ENCODE data around the gene HPCAL4.

The HPCAL4 gene

DNA sequence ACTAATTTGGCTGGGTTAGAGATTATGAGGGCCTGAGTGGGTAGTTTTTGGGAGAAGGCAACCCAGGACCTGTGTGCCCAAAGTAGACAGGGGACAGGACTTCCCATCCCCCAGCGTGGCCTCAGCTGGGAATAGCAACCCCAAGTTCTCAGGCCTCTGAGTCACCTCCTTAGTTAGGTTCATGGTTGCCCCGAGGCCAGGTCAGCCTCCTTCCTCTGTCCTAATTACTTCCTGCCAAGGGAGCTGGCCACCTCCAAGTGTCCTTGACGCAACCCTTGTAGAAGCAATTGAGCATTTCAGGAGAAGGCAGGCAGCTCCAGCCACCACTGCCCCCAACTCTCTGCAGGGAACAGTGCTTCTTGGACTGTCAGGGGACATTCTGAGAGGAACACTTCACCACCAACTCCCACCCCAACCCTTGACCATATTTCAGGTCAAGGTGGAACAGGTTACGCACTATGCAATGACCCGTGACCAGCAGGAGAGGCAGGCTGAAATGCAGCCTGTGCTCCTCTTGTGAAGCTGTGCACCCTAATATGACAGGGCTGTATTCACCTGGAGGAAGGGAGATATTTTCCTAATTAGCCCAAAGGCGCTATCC, 14.2 kb downstream of the HPCAL4 start:
- DNase-seq (ENCODE audit: low read depth in 2 of 2): no peak

DNA sequence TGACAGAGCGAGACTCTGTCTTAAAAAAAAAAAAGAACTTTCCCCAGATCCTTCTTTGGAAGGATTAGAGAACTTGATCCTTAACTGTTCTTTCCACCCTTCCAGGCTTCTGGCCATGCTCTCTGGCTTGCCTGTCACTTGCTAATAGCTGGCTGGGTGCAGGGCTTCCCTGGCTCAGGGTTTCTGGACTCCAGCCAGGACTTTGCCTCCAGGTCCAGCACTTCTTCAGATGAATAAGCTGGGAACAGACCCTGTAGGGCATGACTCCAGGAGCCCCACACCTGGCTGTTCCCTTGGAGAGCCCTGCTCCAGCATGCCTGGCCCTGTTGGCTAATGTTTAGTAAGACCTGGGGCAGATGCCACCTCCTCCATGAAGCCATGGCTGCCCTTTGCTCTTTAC, 16.0 kb downstream of the HPCAL4 start:
- no peak for DNase-seq (ENCODE audit: low read depth in 2 of 2)

DNA sequence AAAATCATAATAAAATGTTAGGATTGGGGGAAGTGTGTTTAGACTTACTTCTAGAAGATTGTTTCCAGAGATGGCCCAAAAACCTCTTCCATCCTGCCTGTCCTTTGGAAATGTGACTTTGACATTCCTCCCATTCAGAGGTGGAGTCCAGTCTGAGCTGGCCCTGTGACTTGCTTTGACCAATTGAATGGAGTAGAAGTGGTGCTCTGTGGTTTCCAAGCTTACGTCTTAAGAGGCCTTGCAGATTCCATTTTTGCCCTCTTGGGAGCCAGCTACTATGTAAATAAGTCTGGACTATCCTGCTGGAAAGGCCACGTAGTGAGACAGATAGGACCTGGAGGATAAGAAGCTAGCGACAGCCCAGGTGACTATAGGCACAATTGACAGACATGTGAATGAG, 18.0 kb downstream of the HPCAL4 start:
- no peak for DNase-seq (ENCODE audit: low read depth in 2 of 2)

DNA sequence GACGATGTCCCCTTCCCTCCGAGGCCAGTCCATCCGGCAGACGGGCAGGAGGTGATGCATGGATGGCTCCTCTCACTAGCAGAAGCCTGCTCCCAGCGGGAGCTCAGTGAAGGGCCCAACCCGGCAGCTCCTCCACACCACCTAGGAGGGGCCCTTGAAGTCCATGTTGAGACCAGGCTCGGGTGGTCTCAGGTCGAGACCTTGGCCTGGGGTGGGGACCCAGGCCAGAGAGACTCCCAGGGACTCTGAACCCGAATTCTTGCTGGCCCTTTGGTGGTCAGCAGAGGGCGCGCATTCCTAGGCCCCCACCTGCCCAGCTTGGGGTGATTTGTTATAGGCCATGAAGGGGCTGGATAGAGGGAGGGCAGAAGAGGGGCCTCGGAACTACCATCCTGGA, 18.7 kb downstream of the HPCAL4 start:
- no peak for DNase-seq (ENCODE audit: low read depth in 2 of 2)

DNA sequence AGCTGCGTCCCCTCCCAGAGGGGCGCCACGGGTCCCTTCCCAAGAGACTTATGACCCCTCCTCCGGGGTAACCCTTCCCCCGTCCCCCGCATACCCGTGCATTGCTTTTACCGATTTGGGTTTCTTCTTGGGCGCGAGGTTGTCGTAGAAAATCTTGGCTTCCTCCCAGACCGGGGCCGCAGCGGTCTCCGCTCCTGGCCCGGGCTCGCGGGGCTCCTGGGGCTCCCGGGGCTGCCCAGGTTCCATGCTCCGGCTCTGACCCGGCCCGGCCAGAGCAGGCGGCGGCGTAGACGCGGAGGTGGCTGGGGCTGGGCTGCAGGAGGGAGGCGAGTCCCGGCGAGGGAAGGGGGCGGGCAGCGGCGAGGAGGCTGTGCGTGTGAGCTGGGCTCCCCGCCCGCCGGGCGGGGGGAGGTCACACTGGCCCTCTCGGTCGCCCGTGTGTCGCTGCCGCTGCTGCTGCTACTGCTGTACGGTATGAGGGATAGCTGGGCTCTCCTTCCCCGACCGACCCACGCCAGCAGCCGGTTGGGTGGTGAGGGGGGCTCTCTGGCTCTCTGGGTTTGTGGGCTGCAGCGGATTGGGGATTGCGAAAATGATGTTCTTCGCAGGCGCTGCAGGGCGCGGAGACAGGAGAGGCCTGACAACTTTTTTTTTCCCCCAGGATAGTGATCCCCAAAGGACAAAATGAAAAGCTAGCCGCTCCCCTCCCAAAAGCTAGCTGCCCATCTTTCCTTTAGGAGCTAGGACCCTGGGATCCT, 19.3 kb downstream of the HPCAL4 start, which contains the start of gene NT5C1A:
Gene NT5C1A (minus strand): TSS at position 315 of the 758 bp plus-strand sequence. CDS start 69 bp downstream, at position 246.
- DNase-seq (ENCODE audit: low read depth in 2 of 2): no peak

DNA sequence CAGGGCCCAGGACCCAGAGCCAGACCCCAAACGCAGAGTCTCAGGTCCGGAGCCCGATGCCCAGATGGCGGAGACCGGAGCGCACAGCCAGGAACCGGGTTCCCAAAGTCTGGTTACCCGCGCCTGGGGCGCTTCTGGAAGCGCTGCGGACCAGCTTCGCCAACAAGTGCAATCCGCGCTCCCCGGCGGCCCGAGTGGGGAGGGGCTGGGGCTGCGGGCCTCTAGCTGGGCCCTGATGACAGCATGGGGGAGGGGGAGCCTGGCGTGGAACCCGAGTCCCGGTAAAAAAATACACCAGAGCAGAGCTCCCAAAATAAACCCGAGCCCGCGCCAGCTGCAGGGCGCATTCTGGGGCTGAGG, 19.8 kb downstream of the HPCAL4 start:
- DNase-seq (ENCODE audit: low read depth in 2 of 2): no peak

DNA sequence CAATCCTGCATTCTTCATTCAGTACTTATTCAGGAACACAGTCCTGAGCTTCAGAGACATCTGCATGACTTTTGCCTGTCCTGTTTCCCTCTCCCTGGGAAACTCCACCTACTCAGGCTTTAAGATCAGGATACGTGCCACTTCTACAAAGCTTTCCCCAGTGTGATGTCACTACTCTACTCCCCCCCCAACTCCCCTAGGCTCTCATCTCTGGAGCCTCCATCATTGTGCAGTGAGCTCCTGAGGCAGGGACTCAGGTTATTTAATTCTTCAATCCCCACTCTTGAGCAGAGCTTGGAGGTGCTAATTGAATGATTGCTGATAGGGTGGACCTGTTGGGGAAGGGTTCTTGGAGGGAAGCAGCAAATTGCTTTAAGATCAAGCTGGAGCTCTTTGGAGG, 20.5 kb downstream of the HPCAL4 start:
- DNase-seq (ENCODE audit: low read depth in 2 of 2): no peak

DNA sequence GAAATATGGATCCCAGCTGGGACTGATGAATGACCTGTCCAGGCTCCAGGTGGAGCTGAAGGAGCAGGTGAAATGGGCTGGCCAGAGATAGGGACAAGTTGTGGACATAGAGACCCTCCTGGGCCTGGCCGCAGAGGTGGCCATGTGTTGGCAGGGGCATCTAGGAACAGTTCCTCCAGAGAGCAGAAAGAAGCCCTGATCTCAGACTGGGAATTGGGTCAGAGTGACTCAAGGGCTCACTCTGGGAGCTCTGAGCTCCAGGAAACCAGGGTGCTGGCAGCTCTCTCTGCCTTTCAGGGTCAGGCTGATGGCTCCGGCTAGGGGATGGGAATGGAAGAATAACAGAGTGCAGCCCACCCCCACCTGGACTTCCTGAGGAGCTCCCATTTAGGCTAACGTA, 22.3 kb downstream of the HPCAL4 start:
- no peak for DNase-seq (ENCODE audit: low read depth in 2 of 2)

DNA sequence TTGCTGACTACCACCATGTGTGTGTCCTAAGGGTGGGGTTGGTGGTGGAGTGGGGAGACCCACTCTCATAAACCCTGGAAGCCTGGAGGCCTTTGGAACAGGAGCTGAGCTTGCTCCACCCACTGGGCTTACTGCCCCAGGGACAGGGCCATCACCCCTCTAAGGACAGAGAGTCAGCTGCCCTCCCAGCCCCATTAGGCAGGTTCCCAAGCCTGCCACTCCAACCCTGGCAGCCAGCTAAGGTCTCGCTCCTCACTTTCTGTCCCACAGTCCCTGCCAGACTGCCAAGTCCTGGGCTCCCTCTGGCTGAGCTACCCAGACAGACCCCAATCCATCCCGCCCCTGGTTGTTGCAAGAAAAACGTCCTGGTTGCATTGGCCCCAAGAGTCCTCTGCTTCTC, 23.1 kb downstream of the HPCAL4 start:
- no peak for DNase-seq (ENCODE audit: low read depth in 2 of 2)

DNA sequence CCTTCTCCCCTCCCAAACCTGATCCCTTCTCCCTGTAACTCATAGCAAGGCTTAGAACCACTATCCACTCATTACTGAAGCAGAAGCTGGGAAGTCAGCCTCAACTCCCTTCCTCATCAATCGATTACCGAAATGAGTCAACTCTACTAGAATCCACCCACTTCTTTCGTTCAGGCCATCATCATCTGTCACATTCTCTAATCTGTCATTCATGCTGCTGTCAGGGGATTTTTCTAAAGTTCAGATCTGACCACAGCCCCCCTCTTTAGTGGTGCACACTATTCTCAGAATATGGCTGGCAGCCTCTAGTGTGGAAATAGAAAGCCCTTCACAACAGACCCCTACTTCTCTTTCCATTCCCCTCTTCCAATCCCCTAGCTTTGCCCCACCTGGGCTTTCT, 24.5 kb downstream of the HPCAL4 start:
- peak in 1 of 2 experiments; percentile 25 for DNase-seq (ENCODE audit: low read depth in 2 of 2)

DNA sequence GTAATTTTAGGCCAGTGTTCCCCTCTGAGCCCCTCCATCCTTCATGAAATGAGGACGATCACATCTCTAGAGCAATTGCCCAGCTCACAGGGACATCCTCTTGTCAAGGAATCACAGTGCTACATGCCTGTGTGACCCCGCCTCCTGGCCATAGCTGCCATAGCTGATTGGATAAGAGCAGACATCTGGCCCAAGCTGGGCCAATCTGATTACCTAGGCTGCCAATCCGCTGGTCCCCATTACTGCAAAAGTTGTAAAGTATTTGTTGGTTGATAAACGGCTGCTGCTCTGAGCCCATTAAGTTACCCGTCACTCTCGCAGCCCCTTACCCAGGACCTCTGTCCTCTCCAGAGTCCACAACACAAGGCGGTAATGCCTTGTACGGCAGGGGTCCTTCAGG, 27.7 kb downstream of the HPCAL4 start:
- DNase-seq (ENCODE audit: low read depth in 2 of 2): no peak

DNA sequence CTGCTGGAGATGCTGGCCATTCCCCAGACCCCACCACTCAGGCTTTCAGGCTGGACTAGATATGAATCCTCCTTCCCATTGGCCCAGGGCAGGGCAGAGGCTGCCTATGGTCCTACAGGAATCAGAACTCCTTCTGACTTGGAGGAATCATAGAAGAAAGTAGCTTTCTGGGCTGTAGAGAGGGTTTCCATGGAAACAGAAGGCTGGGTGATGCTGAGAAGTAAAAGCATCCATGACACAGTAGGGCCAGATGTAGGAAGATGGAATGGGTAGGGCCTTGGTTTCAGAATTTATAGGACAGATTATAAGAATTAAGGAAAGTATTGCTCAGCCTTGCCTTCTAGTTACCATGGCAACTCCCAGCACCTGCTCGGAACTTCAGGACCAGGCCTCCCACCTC, 28.4 kb downstream of the HPCAL4 start:
- no peak for DNase-seq (ENCODE audit: low read depth in 2 of 2)

DNA sequence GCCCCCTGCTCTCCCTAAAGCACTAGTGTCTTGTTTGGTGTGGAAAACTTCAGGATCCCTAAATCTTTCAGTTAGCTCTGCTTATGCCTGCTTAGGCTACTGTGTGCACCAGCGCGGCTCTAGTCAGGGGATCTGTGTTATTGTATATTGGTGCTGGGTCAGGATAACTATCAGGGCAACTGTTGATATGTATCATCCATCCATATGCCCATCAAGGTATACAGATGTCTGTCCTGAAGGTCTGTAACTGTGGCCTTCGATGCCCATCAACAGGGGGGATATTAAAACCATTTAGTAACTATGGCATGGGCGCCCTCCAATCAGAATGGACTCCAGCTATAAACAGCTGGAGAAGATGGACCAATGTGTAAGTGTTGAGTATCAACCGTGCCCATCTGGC, 31.7 kb downstream of the HPCAL4 start:
- no peak for DNase-seq (ENCODE audit: low read depth in 2 of 2)

DNA sequence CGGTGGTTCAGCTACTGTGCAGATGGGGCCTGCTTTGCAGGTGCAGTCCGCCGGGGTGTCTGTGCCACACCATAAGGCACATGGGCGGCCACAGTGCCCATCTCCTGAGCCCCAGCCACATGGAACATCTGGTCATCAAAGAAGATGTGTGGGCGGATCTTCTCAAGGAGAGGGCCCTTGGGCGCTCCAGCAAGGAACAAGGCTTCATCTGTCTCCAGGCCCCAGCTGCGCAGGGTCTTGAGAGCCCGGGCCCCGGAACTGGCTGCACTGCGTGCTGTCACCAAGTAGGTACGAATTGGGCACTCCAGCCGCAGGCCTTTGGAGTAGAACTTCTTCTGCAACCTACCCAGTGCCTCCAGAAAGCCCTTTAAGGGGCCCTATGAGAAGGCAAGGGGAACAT, 32.1 kb downstream of the HPCAL4 start:
- no peak for DNase-seq (ENCODE audit: low read depth in 2 of 2)

DNA sequence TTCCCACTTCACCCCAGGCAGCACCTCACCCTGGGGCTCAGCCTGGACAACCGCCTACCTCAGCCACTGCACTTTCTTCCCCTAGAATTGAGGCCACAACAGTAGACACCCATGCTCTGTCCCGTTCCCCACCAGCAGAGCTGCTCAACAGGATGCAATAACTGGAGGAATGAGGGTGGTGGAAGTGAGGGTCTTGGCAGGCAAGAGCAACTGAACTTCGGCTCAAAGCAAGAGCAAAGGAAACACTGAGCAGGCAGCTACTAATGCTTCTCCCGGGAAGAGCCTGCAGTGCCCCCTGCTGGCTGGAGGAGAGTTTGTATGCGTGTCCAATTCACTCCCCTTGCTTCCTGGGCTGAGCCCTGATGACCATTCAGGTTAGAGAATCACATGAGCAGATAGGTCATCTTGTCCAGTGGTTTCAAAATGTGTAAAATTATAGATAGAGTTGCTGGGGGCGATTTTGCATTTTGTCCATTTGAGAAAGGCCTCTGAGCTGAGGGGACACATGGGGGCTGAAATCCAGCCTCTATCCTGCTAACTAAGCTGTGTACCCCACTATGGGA, 33.2 kb downstream of the HPCAL4 start:
- peak; percentile 29 to 64 for DNase-seq (ENCODE audit: low read depth in 2 of 2)

DNA sequence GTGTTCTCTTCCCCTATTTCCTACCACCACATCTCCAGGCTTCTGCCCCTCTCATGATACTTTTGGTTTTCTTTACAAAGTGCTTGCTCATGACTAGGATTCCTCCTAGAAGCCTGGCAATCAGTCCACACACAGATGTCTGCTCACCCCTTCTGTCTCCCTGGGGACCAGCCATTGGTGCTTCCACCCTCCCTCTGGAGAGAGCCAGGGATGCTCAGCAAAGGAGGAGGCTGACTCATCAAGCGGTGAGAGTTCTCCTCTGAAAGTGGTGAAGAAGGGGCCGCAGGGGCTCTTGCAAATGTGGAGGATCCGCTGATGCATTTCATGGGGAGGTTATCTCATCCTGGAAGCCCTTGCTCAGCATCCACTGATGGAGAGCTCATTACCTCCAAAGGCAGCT, 33.8 kb downstream of the HPCAL4 start:
- DNase-seq (ENCODE audit: low read depth in 2 of 2): no peak

DNA sequence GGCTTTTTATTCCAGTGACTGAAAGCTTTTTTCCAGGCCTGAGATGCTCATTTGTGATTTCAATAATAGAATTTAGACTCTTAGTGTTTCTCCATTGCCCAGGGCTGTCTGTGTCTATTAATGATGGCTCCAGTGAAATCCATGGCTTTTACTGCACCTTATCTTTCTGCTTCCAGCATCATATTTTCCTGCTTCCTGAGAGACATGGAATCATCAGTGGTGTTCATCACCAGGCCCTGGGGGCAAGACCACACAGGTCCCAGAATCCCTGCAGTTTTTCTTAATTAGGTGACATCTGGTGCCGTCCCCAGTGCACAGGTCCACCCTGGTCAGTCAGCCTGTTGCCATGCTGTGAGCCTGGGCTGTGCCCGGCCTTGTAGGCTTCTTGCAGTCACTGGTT, 34.8 kb downstream of the HPCAL4 start:
- DNase-seq (ENCODE audit: low read depth in 2 of 2): no peak

DNA sequence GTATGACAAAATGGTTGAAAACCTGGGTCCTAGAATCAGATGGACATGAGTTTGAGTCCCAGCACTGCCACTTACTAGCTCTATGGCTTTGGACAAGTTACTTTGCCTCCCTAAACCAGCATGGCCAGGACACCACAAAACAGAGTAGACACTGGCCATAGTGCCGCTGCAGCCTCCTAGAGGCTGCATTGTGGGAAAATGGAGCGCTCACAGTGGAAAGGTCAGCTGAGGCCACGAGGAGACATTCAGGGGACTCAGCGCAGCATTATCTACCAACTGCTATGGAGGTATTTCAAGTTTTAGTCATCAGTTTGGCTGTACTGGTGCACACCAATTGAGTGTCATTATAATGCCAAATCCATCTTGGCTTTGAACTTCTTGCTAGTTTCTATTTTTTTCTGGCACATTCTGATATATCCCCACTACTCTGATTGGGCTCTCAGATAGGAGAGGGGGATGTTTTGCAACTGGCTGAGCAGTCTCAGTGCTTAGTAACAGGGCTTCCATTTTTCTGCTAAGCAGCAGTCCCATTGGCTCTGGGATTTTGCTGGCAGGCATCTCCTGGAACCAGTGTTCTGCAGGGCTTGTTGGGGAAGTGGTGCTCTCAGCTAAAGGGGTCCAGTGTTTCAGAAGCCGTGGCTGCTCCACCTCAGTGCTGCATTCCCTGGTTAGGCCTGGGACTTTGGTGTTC, 35.5 kb downstream of the HPCAL4 start:
- no peak for DNase-seq (ENCODE audit: low read depth in 2 of 2)

DNA sequence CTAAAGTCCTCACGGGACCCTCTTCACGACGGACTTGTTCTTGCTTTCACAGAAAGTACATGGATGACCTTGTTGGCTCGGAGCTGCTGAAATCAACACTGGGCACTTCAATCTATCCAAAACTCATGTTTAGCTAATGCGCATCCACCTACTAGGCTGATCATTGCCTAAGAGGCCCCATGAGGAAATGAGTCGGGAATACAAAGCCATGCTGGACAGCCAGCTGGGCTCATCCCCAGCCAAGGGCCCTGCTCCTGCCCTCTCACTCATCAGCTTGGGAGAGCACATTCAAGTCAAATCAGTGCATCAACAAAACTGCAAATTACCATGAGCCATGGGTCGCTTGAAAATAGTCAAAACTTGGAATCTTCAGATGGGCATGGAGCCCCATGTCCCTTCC, 36.9 kb downstream of the HPCAL4 start:
- no peak for DNase-seq (ENCODE audit: low read depth in 2 of 2)

DNA sequence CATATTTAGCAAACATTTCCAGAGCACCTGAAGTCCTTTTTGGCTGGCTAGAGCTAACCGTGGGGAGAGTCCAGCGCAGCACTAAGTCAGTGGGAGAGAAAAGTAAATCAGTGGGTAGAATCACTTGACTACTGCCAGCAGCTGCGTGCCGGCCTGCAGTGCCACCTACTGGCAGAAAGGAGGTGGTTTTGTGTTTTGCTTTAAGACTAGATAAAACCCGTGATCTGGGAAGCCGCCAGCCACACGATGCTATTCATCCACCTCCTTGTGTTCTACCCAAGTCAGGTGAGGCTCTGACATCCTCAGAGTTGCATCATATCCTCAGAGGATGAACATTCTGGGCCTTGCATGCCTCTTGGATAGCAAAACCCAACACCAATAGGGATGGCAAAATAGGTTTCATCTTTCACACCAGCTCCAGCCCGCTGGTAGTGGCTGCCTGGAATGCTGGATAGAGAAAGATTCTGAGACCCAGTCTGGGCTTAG, 37.6 kb downstream of the HPCAL4 start:
- peak; percentile 48 to 67 for DNase-seq (ENCODE audit: low read depth in 2 of 2)

DNA sequence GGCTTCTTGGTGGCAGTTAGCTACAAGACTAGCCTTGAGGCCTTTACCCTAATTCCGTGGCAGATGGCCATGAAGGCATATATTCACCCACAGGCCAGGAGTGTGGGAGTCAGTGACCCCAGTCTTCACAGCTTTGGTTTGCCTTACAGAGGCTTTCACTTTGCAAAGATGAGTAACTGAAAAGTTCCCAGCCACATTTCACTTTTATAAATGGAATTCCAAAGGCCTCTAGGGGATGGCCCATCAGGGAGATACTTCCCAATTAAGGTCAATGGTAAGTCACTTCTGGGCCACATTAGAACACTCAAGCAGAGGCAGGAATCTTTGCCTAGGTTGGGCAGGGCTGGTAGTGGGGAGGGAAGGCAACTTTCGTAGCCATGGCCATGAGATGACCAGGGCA, 38.7 kb downstream of the HPCAL4 start:
- no peak for DNase-seq (ENCODE audit: low read depth in 2 of 2)

DNA sequence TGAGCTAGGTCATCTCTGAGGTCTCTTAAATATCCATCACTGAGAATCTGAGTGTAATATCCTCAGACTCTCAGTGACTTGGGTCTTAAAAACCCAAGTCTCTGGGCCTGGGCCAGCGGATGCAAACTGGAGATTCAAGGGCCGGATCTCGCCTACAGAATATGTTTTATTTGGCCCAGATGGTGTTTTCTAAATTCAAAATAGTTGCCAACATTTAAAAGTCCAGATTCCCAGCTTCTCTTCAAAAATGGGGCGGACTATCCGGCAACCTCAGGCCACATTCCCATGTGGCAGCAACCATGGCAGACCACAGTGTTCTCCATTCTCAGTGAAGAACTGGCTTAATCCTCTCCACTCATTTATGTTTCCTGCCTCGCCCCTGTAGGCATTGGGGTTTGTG, 39.1 kb downstream of the HPCAL4 start:
- no peak for DNase-seq (ENCODE audit: low read depth in 2 of 2)

DNA sequence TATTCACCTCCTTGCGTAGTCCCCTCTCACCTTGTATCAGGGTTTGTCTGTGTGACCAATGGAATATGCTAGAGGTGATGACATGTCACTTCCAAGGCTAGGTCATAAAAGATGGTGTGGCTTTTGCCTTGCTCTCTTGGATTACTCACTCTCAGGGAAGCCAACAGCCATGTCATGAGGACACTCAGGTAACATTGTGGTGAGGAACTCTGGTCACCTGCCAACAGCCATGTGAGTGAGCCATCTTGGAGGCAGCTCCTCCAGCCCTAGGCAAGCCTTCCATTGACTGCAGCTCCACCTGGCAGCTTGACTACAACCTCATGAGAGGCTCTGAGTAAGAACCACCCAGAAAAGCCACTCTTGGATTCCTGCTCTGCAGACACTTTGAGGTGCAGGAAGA, 40.8 kb downstream of the HPCAL4 start:
- DNase-seq (ENCODE audit: low read depth in 2 of 2): no peak
